Measurements from ENCODE around the gene ZBTB44.
"Not testable (repeated sequence)": the region's sequence is repeated elsewhere in the genome, so short reads cannot be mapped to it uniquely, and the experiment has no call there.

ZBTB44 gene

DNA sequence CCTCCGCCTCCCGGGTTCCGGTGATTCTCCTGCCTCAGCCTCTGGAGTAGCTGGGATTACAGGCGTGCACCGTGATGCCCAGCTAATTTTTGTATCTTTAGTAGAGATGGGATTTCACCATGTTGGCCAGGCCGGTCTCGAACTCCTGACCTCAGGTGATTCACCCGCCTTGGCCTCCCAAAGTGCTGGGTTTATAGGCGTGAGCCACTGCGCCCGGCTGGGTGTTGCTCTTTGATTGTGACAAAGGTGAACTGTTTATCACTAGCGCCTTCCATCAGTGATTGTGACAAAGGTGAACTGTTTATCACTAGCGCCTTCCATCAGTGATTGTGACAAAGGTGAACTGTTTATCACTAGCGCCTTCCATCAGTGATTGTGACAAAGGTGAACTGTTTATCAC, 121.2 kb downstream of the ZBTB44 start:
- H3K9me3 ChIP-seq (ENCODE audit: control insufficient read depth, insufficient read depth, low read length); H3K4me1 ChIP-seq (ENCODE audit: control insufficient read depth, insufficient read depth, low read length); H3K36me3 ChIP-seq (ENCODE audit: control insufficient read depth, insufficient read depth, low read length); H3K27ac ChIP-seq (ENCODE audit: low read depth, low read length); H3K4me3 ChIP-seq (ENCODE audit: low read depth, low read length); H3K9ac ChIP-seq (ENCODE audit: low read depth, low read length); H3K27me3 ChIP-seq (ENCODE audit: control insufficient read depth, insufficient read depth, low read length): not testable (repeated sequence)

DNA sequence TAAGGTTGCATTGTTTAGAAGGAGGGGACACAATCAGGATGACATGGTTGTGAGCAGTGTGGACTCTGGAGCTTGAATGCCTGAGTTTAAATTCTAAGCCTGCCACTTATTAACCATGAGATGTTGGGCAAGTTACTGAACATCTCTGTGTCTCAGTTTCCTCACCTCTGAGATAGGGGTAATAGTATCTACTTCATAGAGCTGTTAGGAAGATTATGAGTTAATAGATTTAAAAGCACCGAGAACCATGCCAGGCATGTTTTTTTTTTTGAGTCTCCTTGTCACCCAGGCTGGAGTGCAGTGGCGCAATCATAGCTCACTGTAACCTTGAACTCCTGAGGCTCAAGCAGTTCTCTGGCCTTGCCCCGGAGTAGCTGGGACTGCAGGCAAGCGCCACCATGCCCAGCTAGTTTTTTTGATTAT, 121.9 kb downstream of the ZBTB44 start:
- no peak overlapping the region for H3K27ac ChIP-seq (ENCODE audit: low read depth, low read length)
- no peaks in the 10 kb centered on the region for H3K9me3 ChIP-seq (ENCODE audit: control insufficient read depth, insufficient read depth, low read length)
- H3K4me1 ChIP-seq (ENCODE audit: control insufficient read depth, insufficient read depth, low read length), result no peaks in the 10 kb centered on the region
- H3K9ac ChIP-seq (ENCODE audit: low read depth, low read length), result no peak overlapping the region
- no peaks in the 10 kb centered on the region for H3K27me3 ChIP-seq (ENCODE audit: control insufficient read depth, insufficient read depth, low read length)
- H3K36me3 ChIP-seq (ENCODE audit: control insufficient read depth, insufficient read depth, low read length), result peaks cover 6% of the 10 kb centered on the region; the same call in 1 of the 2 replicates
- H3K4me3 ChIP-seq (ENCODE audit: low read depth, low read length), result no peak overlapping the region

DNA sequence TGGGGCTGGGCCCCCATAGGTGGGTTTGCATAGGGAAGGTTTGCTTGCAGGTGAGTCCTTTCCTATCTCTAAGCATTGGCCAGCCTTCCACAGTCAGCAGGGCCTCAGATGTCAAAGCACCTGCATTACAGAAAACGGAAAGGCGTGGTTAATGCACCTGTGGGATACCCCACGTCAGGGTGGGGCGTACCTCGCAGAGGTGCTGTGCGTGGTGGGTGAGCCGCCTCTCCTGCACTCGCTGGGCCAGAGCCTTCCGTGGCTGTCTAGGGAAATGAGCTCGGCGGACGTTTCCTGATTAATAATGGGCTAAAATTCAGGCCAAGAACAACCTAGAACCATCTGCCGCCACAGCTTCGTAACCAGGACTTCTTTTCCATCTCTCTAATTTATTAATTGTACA, 122.8 kb downstream of the ZBTB44 start:
- Histone ChIP-seq H3K9me3 (ENCODE audit: control insufficient read depth, insufficient read depth, low read length) (no peaks in the 10 kb centered on the region), H3K9ac (ENCODE audit: low read depth, low read length) (no peak overlapping the region), H3K4me1 (ENCODE audit: control insufficient read depth, insufficient read depth, low read length) (no peaks in the 10 kb centered on the region), H3K27ac (ENCODE audit: low read depth, low read length) (no peak overlapping the region), H3K4me3 (ENCODE audit: low read depth, low read length) (no peak overlapping the region), H3K36me3 (ENCODE audit: control insufficient read depth, insufficient read depth, low read length) (peaks cover 6% of the 10 kb centered on the region; the same call in 1 of the 2 replicates), H3K27me3 (ENCODE audit: control insufficient read depth, insufficient read depth, low read length) (no peaks in the 10 kb centered on the region)

DNA sequence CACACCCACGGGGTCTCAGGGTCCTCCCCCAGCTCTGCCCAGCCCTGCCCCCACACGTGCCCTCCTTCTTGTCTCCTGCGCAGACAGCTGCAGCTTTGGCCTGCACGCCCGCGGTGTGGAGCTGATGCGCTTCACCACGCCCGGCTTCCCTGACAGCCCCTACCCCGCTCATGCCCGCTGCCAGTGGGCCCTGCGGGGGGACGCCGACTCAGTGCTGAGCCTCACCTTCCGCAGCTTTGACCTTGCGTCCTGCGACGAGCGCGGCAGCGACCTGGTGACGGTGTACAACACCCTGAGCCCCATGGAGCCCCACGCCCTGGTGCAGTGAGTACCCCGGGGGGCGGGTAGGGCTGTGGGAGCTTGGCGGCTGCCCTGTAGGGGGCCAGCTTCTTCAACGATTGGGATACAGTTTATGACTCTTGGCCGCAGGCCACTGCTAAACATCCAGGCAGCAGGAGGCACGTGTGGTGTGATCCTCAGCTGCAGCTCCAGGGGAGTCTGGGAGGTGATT, 124.3 kb downstream of the ZBTB44 start:
- Histone ChIP-seq H3K4me1 (ENCODE audit: control insufficient read depth, insufficient read depth, low read length) (no peaks in the 10 kb centered on the region), H3K27ac (ENCODE audit: low read depth, low read length) (no peak overlapping the region), H3K4me3 (ENCODE audit: low read depth, low read length) (no peak overlapping the region), H3K36me3 (ENCODE audit: control insufficient read depth, insufficient read depth, low read length) (peaks cover 6% of the 10 kb centered on the region; the same call in 1 of the 2 replicates), H3K9me3 (ENCODE audit: control insufficient read depth, insufficient read depth, low read length) (no peaks in the 10 kb centered on the region), H3K9ac (ENCODE audit: low read depth, low read length) (no peak overlapping the region), H3K27me3 (ENCODE audit: control insufficient read depth, insufficient read depth, low read length) (no peaks in the 10 kb centered on the region)

DNA sequence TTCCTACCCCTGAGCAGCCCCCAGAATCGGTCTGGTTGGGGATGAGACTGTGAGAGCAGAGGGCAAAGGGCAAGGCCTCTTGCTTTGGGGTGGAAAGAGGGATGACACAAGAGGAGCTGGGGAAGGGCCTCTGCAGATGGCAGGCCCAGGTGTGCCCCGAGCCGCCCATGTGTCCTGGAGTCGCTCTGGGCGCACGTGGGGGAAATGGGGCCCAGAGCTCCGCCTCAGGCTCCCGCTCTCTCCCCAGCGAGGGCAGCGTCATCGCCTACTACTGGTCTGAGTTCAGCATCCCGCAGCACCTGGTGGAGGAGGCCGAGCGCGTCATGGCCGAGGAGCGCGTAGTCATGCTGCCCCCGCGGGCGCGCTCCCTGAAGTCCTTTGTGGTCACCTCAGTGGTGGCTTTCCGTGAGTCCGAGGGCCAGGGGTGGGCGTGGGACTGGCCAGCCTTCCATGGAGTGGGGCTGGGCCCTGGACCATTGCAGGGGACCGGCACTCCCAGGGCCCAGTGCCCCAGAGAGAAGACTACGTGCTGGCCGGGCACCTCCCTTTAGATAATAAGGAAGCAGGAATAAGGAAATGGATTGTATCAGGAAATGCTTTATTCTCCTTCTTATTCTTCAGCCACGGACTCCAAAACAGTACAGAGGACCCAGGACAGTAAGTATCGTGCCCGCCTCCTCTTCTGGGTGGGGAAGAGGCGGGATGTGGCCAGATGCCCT, 125.1 kb downstream of the ZBTB44 start:
- H3K27me3 ChIP-seq (ENCODE audit: control insufficient read depth, insufficient read depth, low read length), result no peaks in the 10 kb centered on the region
- no peaks in the 10 kb centered on the region for H3K4me1 ChIP-seq (ENCODE audit: control insufficient read depth, insufficient read depth, low read length)
- H3K4me3 ChIP-seq (ENCODE audit: low read depth, low read length), result no peak overlapping the region
- peaks cover 6% of the 10 kb centered on the region; the same call in 1 of the 2 replicates for H3K36me3 ChIP-seq (ENCODE audit: control insufficient read depth, insufficient read depth, low read length)
- H3K27ac ChIP-seq (ENCODE audit: low read depth, low read length), result no peak overlapping the region
- no peak overlapping the region for H3K9ac ChIP-seq (ENCODE audit: low read depth, low read length)
- no peaks in the 10 kb centered on the region for H3K9me3 ChIP-seq (ENCODE audit: control insufficient read depth, insufficient read depth, low read length)

DNA sequence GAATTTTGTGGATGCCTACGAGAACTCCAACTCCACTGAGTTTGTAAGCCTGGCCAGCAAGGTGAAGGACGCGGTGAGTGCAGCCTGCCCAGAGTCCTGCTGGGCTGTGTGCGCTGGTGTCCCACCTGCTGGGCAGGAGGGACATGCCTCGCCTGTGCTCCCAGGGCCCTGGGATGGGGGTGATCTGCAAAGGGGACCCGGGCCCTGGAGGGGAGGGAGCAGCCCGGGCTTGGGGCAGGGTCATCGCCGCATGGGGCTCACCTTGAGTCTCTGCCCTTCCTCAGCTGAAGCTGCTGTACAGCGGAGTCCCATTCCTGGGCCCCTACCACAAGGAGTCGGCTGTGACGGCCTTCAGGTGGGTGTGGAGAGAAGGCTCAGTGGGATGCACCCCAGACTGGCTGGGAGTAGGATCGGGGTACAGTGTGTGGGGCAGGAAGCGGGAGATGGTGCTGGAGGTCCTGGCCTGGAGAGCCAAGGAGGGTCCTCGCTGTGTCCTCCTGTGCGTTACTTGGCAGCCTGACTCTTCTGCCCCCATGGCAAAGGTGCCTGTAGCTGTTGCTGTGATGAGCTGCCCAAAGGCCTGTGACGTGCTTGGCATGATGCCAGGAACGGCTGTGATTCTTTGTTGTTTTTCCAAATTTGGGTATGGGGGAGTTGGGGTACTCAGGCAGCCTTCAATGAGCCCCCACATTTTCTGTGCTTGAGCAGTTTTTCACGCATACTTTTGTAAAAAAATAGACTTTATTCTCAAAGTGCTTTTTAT, 126.0 kb downstream of the ZBTB44 start:
- H3K27me3 ChIP-seq (ENCODE audit: control insufficient read depth, insufficient read depth, low read length), result no peaks in the 10 kb centered on the region
- no peaks in the 10 kb centered on the region for H3K9me3 ChIP-seq (ENCODE audit: control insufficient read depth, insufficient read depth, low read length)
- no peak overlapping the region for H3K27ac ChIP-seq (ENCODE audit: low read depth, low read length)
- H3K9ac ChIP-seq (ENCODE audit: low read depth, low read length), result no peak overlapping the region
- H3K36me3 ChIP-seq (ENCODE audit: control insufficient read depth, insufficient read depth, low read length), result no peaks in the 10 kb centered on the region
- H3K4me1 ChIP-seq (ENCODE audit: control insufficient read depth, insufficient read depth, low read length), result no peaks in the 10 kb centered on the region
- H3K4me3 ChIP-seq (ENCODE audit: low read depth, low read length), result no peak overlapping the region

DNA sequence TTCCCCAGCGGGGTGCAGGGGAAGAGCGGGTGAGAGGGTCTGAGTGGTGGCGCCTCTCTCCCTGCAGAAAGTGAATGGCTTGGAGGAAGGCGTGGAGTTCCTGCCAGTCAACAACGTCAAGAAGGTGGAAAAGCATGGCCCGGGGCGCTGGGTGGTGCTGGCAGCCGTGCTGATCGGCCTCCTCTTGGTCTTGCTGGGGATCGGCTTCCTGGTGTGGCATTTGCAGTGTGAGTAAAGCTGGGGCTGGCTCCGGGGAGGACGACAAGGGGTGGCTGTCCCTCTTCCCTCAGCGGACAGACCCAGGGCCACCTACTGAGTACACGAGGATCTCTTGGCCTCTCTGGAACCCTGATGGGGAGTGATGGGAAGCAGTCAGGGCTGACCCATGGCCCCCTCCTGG, 126.7 kb downstream of the ZBTB44 start:
- no peak overlapping the region for H3K9ac ChIP-seq (ENCODE audit: low read depth, low read length)
- no peaks in the 10 kb centered on the region for H3K4me1 ChIP-seq (ENCODE audit: control insufficient read depth, insufficient read depth, low read length)
- no peaks in the 10 kb centered on the region for H3K27me3 ChIP-seq (ENCODE audit: control insufficient read depth, insufficient read depth, low read length)
- no peaks in the 10 kb centered on the region for H3K9me3 ChIP-seq (ENCODE audit: control insufficient read depth, insufficient read depth, low read length)
- H3K4me3 ChIP-seq (ENCODE audit: low read depth, low read length), result no peak overlapping the region
- H3K27ac ChIP-seq (ENCODE audit: low read depth, low read length), result no peak overlapping the region
- no peaks in the 10 kb centered on the region for H3K36me3 ChIP-seq (ENCODE audit: control insufficient read depth, insufficient read depth, low read length)

DNA sequence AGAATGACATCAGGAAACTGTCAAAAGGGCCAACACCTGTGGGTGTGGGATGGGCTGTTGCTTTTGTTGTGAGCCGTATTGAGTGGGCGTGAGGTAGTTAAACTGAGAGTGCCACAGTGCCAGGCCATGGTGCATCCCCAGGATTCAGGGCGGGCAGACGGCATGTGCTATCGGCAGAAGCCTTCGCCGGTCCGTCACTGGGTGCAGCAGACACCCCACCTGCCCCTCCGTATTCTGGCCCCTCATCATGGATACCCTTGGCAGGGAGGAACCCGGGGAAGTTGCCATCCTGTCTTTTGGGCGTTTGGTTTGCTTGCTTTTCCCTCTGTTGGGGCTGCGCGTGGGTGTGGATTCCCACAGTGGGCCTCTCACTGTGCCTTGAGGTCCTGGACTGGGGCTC, 127.6 kb downstream of the ZBTB44 start:
- H3K27me3 ChIP-seq (ENCODE audit: control insufficient read depth, insufficient read depth, low read length), result no peaks in the 10 kb centered on the region
- H3K9ac ChIP-seq (ENCODE audit: low read depth, low read length), result no peak overlapping the region
- no peaks in the 10 kb centered on the region for H3K36me3 ChIP-seq (ENCODE audit: control insufficient read depth, insufficient read depth, low read length)
- H3K4me3 ChIP-seq (ENCODE audit: low read depth, low read length), result no peak overlapping the region
- no peak overlapping the region for H3K27ac ChIP-seq (ENCODE audit: low read depth, low read length)
- H3K9me3 ChIP-seq (ENCODE audit: control insufficient read depth, insufficient read depth, low read length), result no peaks in the 10 kb centered on the region
- H3K4me1 ChIP-seq (ENCODE audit: control insufficient read depth, insufficient read depth, low read length), result no peaks in the 10 kb centered on the region

DNA sequence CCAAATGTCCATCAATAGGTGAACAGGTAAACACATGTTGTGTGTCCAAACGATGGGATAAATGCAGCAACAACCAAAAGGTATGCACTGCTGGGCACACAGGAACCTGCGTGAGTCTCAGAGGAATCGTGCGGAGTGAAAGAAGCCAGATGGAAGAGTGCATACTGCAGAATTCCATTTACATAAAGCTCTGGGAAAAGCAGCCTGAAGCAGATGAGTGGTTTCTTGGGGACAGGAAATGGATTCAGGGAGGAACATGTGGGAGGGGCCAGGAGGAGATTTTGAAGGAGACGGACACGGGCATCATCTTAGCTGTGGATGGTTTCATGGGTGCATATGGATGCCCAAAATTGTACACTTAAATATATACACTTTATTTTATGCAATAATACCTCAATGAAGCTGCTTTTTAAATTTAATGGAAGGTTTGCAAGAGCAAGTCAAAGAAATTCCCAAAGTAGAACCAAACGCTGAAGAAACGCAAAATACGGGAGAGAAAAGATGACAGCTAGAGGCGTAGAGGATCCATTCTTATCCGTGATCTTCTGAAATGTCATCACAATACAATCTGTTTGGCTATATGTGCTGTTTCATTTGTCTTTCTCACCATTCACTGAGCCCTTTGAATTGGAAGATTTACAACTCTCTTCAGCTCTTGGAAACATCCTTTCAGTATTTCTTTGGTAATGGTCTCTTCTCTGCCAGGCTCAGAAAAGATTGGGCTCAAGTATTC, 130.7 kb downstream of the ZBTB44 start:
- Histone ChIP-seq H3K27me3 (ENCODE audit: control insufficient read depth, insufficient read depth, low read length) (no peaks in the 10 kb centered on the region), H3K4me3 (ENCODE audit: low read depth, low read length) (no peak overlapping the region), H3K9ac (ENCODE audit: low read depth, low read length) (no peak overlapping the region), H3K4me1 (ENCODE audit: control insufficient read depth, insufficient read depth, low read length) (no peaks in the 10 kb centered on the region), H3K27ac (ENCODE audit: low read depth, low read length) (no peak overlapping the region), H3K9me3 (ENCODE audit: control insufficient read depth, insufficient read depth, low read length) (no peaks in the 10 kb centered on the region), H3K36me3 (ENCODE audit: control insufficient read depth, insufficient read depth, low read length) (no peaks in the 10 kb centered on the region)

DNA sequence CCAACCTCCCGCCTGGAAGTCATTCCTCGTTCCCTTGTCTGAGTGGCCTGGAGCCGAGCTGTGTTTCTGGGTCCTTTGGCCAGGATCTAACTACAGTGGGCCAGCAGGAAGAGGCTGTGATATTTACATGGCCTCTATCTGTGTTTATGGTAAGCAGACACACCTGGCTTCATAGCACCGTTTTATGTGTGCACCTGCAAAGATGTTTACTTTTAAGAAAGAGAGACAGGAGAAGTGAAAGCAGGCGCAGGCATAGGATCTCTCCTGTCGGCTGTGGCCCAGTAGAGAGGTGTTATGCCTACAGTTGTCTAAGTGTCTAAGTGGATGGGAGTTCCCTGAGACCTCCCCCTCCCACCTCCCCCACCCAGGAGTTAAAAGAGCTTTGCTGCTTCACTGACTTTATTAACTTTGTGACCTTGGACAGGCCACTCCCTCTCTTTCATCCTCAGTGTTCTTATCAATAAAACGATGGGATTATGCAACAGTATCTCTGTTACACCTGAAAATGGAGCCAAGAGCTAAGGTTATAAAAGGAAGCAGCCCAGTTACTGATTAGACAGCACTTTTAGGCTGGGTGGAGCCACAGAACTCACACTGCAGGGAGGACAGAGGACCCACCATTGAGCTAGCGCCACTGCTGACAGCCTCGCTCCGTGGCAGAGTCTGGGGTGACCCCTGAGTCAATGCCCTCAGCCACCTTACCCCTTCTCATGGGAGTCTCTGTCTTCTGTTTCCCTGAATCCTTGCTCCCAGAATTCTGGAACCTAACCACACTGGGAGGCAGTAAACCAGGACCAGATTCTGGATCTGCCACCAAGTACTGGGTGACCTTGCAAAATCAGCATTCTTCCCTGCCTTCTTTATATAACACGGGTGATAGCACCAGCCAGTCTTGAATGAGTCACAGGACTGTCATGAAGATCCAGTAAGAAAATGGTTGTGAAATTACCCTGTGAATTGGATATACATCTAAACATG, 133.1 kb downstream of the ZBTB44 start:
- H3K9ac ChIP-seq (ENCODE audit: low read depth, low read length), result no peak overlapping the region

More for the DNA sequence above, 133.1 kb downstream of the ZBTB44 start:
- H3K36me3 ChIP-seq (ENCODE audit: control insufficient read depth, insufficient read depth, low read length), result no peaks in the 10 kb centered on the region
- no peaks in the 10 kb centered on the region for H3K27me3 ChIP-seq (ENCODE audit: control insufficient read depth, insufficient read depth, low read length)
- no peak overlapping the region for H3K27ac ChIP-seq (ENCODE audit: low read depth, low read length)
- H3K4me1 ChIP-seq (ENCODE audit: control insufficient read depth, insufficient read depth, low read length), result no peaks in the 10 kb centered on the region
- H3K9me3 ChIP-seq (ENCODE audit: control insufficient read depth, insufficient read depth, low read length), result no peaks in the 10 kb centered on the region
- no peak overlapping the region for H3K4me3 ChIP-seq (ENCODE audit: low read depth, low read length)

All from HUES48 (cell line).